GM18505 (cell line): ENCODE measurements around the gene EXD3.

ENCODE experiments used
- ATAC-seq: cut with Tn5 transposase; IDR thresholded peaks from one replicate; pipeline ENCODE4 v1.9.1; 2021; ENCODE audit not compliant: unreplicated experiment
- POLR2A ChIP-seq: IDR thresholded peaks from 4 replicates; pipeline ENCODE4 v1.6.1; 2011; ENCODE audit warnings: borderline replicate concordance; ENCODE audit not compliant: insufficient read depth, insufficient read length; ENCODE audit errors: extremely low read depth

Gene EXD3

GRCh38 chr9:137461316-137461662 is 38.3 kb upstream of the EXD3 start:
- ATAC-seq, result no peak
- no peak for TF ChIP-seq POLR2A

GRCh38 chr9:137460363-137461315 is 37.7 kb upstream of the EXD3 start:
- ATAC-seq, result no peak
- TF ChIP-seq POLR2A, result no peak

GRCh38 chr9:137459601-137460362 is 36.8 kb upstream of the EXD3 start:
- no peak for ATAC-seq
- no peak for TF ChIP-seq POLR2A

- peak; percentile 62 for TF ChIP-seq POLR2A
- ATAC-seq, result peak; percentile 52
Measured at GRCh38 chr9:137459152-137459600, 36.2 kb upstream of the EXD3 start, which contains the start of gene NSMF. Gene NSMF (minus strand): TSS chr9:137459334. CDS start chr9:137459102, 232 bp downstream.

GRCh38 chr9:137458194-137459151 is 35.5 kb upstream of the EXD3 start:
- peak; percentile 4 for ATAC-seq
- no peak for TF ChIP-seq POLR2A

GRCh38 chr9:137457406-137458193 is 34.6 kb upstream of the EXD3 start:
- no peak for ATAC-seq

GRCh38 chr9:137456864-137457405 is 34.0 kb upstream of the EXD3 start:
- TF ChIP-seq POLR2A, result no peak
- no peak for ATAC-seq

More at GRCh38 chr9:137457406-137458193, 34.6 kb upstream of the EXD3 start:
- no peak for TF ChIP-seq POLR2A

- ATAC-seq, result no peak
- no peak for TF ChIP-seq POLR2A
Measured at GRCh38 chr9:137456061-137456863, 33.3 kb upstream of the EXD3 start.

GRCh38 chr9:137455359-137455991 is 32.5 kb upstream of the EXD3 start:
- ATAC-seq, result no peak

GRCh38 chr9:137454597-137455358 is 31.8 kb upstream of the EXD3 start:
- no peak for TF ChIP-seq POLR2A
- ATAC-seq, result no peak

More at GRCh38 chr9:137455359-137455991, 32.5 kb upstream of the EXD3 start:
- no peak for TF ChIP-seq POLR2A
